ENCODE data around the gene PGPEP1.

Gene PGPEP1

DNA sequence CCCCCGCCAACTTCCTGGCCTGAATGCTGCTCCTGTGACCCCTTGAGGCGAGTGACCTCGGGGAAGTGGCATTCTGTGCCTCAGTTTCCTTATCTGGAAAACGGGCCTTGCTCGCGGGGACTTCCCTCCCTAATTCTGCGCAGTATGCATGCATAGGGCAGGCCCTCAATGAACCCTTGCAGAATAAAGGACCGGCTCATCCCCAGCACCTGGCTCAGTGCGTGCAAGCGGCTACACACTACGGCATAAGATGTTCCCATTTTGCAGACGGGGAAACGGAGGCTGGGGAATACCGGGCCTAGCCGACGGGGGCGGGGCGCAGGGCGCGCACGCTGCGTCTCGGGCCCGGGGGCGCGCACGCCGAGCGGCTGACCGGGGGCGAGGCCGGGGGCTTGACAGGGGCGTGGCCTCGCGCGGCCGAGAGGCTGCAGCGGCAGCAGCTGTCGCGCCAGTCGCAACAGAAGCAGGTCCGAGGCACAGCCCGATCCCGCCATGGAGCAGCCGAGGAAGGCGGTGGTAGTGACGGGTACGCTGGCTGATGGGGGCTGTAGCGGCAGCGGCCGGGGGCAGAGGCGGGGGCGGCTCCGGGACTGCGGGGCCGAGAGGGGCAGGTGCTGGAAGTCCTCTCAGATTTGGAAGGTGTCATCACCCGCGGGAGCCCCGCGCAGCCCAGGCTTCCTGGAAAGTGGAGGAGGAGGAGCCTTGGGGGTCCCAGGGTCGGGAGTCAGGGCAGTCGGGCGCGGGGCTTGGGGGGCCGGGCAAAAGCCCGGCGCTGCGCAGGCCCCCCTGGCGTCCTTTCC lies at the start of gene PGPEP1:
TSS of gene PGPEP1 (plus strand) at position 409 of the 800 bp plus-strand sequence. CDS start at position 493, 84 bp downstream.
- DNase-seq, result peak; percentile 81

DNA sequence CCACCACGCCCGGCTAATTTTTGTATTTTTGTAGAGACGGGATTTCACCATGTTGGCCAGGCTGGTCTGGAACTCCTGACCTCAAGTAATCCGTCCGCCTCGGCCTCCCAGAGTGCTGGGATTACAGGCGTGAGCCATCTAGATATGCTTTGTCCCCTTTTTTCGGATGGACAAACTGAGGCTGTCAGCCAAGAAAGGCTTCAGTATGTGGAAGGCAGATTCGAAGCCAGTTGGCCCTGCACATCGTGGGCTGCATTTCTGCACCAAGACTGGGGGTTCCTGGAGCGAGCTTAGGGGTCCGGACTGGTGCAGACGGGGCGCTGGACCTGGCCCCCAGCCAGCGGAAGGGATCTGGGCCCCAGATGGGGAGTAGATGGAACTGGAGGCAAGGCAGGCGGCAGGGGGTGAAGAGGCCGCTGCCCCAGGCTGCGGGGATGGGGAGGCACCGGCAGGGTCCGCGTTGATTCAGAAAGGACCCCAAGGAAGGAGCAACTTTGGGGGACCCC lies 49.3 kb upstream of the PGPEP1 start:
- DNase-seq, result no peak

DNA sequence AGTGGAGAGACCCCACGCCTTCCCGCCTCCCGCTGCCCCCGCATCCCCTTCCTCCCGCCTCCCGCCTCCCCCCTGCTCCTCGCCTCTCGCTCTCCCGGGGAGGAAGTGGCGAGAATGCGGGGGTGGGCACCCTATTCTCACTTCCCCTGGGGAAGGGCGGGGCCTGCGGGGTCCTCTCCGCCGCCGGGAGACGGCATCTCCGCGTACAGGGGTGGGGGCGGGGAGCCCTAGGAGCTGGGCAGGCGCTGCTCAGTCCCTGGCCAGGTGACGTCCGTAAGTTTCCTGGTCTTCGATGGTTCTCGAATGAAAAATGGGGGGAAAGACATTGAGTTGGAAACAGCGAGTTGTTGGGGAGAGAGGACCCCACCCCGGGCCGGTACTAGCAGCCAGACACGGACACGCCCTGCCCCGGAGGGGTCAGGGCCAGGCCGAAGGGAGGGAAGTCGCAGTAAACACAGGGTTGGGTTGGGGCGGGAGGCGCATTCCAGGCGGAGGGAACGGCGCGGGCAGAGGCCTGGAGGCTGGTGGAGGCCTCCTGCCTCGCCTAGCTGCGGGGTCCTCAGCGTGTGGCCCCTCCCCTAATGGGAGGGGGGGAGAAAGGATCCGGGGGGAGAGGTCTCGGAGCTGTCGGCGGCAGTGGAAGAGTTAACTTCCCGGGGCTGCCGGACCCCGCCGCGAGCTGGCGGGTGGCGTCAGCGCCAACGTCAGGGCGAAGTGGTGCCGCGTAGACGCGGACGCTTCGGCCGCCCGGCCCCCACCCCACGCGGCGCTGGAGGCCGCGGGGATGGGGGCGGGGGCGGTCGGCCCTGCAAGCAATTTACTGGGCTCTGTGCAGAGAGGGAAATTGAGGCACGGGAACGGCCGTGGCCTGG lies 48.6 kb upstream of the PGPEP1 start:
- DNase-seq, result peak; percentile 95

DNA sequence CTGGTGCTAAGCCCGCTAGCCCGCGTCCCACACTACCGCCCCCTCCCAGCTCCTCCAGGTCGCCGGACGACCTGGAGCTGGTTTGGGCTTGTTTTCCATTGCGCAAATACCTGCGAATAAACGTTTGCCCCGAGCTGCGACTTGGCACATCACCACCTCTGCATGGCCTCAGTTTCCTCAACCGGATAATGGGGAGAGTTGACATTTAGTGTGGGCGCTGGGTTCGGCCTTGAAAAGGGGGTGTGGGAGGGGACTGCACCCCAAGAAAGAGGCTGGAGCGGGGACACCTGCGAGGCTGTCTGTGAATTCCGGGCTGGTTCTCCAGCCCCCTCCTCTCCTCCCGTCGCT lies 48.0 kb upstream of the PGPEP1 start:
- DNase-seq, result peak; percentile 60

- DNase-seq, result peak; percentile 83
These were observed 47.4 kb upstream of the PGPEP1 start for GRCh38 chr19:18292810-18293641.

GRCh38 chr19:18293642-18294466 lies 46.5 kb upstream of the PGPEP1 start:
- no peak for DNase-seq

GRCh38 chr19:18294467-18294864 lies 45.9 kb upstream of the PGPEP1 start:
- DNase-seq, result peak; percentile 95

DNA sequence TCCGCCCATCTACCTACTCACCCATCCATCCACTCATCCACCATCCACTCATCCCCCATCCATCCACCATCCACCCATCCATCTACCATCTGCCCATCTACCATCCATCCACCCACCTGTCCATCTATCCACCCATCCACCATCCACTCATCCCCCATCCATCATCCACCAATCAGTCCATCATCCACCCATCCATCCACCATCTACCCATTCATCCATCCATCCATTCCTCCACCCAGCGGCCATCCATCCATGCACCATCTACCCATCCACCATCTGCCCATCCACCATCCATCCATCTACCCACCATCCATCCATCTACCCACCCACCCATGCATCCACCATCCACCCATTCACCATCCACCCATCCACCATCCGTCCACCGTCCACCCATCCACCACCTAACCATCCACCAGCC lies 45.4 kb upstream of the PGPEP1 start:
- DNase-seq, result no peak

DNA sequence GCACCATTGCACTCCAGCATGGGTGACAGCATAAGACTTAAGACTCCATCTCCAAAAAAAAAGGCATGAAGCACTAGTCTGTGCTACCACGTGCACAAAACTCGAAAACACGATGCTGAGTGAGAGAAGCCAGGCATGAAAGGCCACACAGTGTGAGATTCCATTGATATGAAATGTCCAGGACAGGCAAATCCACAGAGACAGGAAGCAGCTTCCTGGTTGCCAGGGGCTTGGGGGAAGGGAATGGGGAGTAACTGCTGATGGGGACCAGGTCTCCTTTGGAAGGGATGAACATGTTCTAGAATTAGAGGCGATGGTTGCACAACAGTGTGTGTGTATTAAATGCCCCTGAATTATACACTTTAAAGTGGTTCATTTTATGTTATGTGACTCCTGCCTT lies 43.1 kb upstream of the PGPEP1 start:
- no peak for DNase-seq

- DNase-seq, result no peak
These were observed 41.8 kb upstream of the PGPEP1 start for GRCh38 chr19:18298601-18299000.

DNA sequence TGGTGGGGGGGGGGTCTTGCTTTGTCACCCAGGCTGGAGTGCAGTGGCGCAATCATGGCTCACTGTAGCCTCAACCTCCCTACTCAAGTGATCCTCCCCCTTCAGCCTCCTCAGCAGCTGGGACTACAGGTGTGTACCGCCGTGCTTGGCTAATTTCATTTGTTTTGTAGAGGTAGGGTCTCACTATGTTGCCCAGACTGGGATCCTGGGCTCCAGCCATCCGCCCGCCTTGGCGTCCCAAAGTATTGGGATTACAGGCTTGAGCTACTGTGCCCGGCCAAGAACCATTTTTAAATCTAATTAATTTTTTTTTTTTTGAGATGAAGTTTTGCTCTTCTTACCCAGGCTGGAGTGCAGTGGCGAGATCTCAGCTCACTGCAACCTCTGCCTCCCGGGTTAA lies 40.7 kb upstream of the PGPEP1 start:
- DNase-seq, result no peak

DNA sequence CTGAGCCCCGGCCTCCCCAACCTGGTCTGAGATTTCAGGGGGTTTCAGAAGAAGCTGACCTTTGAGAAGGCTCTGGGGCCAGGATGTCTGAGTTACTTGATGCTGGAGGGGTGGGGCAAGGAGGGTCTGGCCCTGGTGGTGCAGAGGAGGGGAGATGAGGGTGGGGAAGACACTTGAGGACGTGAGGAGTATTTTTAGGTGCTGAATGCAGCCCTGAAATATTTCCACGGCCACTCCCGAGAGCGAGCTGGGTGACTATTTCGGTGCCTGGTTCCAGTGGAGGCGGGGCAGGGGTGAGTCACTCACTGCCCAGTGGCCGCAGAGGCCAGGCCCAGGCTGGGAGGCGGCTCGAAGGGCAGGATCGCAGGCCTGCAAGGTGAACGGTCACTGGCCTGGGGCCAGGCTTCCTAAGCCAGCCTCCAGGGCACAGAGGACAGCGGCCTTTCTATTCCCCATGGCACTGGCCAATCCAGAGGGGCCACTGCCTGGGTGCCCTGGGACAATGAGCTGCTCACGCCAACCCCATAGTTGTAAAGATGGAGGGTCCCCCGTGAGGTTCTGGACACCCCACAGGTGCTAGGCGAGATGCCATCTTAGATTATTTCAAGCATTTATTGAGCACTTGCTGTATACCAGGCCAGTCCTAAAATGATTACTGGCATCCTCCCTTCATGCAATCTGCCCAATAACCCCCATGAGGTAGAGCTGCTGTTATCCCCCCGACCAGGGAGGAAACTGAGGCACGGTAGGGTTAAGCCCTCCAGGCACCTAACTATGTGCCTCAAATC lies 39.3 kb upstream of the PGPEP1 start:
- no peak for DNase-seq

GRCh38 chr19:18301718-18302111 lies 38.7 kb upstream of the PGPEP1 start:
- DNase-seq, result no peak

DNA sequence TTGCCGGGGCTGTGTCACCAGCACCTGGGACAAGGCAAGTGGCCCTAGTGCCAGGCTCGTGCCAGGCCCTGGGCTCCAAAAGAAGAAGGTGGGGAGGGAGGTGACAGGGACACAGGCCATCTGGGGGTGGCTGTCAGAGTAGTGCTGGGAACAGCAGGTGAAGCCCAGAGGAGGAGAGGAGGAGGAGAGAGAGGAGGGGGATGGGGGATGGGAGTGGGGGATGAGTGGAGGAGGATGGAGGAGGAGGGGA lies 36.3 kb upstream of the PGPEP1 start:
- peak; percentile 64 for DNase-seq

- DNase-seq, result peak; percentile 89
These were observed 35.7 kb upstream of the PGPEP1 start for GRCh38 chr19:18304458-18305310.

DNA sequence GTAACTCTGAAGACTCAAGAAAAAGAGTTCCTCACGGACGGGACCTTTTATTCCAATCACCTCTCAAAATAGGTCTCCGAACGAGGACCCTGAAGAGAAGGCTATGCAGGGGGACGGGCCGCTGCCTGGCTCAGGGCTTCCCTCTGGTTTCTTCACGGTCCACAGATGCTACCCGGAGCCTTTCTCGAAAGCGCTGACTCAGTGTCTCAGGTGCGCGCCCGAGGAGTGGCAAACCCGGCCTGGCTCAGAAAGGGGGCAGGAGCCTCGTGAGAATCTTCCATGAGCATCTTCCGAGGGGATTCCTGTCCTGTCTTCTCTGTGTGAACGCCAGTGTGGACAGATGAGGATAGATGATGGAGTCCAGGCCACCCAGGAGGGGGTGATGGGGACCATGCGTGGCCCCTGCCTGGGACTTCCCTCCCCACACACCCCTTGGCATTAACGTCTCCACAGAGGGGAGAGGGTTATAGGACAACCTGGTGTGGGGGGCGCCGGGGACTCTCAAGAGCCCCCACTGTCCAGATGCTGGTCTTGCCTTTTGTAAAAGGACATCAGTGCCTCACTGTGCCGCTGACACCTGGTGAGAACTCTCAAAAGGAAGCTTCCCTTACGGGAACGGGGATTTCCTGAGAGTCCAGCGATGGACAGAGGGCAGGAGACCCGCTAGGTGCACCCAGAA lies 34.0 kb upstream of the PGPEP1 start:
- DNase-seq, result no peak

GRCh38 chr19:18306888-18307260 lies 33.5 kb upstream of the PGPEP1 start:
- DNase-seq, result no peak

GRCh38 chr19:18307271-18307681 lies 33.1 kb upstream of the PGPEP1 start:
- peak; percentile 64 for DNase-seq

- no peak for DNase-seq
These were observed 32.1 kb upstream of the PGPEP1 start for GRCh38 chr19:18308051-18308947.

Measured in stimulated activated CD8-positive, alpha-beta memory T cell treated with anti-CD3 and anti-CD28 coated beads, Interleukin-4, amount 100 ng/mL, for 48 hours (primary cell).